ENCODE results near the gene MINDY2.

MINDY2 gene, protein sequence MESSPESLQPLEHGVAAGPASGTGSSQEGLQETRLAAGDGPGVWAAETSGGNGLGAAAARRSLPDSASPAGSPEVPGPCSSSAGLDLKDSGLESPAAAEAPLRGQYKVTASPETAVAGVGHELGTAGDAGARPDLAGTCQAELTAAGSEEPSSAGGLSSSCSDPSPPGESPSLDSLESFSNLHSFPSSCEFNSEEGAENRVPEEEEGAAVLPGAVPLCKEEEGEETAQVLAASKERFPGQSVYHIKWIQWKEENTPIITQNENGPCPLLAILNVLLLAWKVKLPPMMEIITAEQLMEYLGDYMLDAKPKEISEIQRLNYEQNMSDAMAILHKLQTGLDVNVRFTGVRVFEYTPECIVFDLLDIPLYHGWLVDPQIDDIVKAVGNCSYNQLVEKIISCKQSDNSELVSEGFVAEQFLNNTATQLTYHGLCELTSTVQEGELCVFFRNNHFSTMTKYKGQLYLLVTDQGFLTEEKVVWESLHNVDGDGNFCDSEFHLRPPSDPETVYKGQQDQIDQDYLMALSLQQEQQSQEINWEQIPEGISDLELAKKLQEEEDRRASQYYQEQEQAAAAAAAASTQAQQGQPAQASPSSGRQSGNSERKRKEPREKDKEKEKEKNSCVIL

DNA sequence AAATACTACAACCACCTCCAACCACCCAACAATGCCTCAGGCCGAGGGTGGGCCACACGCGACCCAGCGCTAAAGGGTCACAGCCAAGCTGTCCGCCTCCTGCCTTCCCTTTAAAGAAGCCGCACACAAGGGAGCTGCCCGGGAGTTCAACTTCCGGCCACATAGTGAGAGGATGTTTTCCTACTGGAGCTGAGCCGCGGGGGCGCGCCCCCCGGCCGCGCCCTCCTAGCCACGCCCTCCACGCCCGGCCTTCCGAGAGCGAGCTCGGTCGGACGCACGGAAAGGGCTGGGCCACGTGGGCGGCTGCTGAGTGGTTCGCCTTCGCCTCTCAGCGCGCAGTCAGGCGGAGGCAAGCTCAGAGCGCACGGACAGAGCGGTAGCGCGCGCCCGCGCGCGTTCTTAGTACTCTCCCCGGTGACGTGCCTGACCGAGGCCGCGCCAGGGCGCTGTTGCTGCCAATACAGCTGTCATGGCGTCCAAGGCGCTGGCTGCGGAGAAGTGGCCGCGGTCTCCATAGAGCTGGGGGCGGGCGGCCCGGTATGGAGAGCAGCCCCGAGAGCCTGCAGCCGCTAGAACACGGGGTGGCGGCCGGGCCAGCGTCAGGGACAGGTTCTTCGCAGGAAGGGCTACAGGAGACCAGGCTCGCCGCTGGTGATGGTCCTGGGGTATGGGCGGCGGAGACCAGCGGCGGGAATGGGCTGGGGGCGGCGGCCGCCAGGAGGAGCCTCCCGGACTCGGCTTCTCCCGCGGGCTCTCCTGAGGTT, at the start of gene MINDY2:
TSS of gene MINDY2 (plus strand) at position 446 of the 764 bp plus-strand sequence. CDS start at position 540, 94 bp downstream.
- peak; percentile 92 to 94 for DNase-seq

DNA sequence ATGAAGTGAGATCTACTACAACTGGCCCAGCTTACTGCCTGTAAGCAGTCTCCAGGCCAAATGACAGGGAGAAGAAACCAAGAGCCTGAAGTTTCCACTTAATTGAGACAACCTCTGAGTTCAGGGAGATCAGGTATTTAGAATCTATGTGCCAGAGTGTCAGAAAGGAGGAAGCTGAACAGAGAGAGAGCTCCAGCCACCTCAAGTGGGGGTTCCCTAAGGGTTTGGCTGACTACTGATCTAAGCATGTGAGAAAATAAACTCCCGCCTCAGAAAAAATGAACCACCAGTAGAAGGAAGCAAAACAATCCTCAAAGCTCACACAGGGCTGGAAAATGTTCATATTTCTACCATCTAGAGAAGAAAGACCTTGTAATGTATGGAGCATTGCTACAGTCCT, 46.6 kb upstream of the MINDY2 start:
- peak in 1 of 2 donors; percentile 29 for DNase-seq

DNA sequence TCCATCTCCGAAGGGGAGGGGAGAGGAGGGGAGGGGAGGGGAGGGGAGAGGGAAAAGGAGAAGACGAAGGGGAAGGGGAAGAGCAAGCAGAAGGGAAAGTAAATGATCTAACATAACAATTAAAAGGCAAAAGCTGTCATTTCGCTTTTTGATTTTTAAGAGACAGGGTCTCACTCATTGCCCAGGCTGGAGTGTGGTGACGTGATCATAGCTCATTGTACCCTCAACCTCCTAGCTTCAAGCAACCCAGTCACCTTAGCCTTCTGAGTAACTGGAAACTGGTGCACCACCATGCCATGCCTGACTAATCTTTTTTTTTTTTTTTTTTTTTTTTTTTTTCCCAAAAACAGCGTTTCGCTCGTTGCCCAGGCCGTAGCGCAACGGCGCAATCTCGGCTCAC, 44.2 kb upstream of the MINDY2 start:
- DNase-seq = no peak

DNA sequence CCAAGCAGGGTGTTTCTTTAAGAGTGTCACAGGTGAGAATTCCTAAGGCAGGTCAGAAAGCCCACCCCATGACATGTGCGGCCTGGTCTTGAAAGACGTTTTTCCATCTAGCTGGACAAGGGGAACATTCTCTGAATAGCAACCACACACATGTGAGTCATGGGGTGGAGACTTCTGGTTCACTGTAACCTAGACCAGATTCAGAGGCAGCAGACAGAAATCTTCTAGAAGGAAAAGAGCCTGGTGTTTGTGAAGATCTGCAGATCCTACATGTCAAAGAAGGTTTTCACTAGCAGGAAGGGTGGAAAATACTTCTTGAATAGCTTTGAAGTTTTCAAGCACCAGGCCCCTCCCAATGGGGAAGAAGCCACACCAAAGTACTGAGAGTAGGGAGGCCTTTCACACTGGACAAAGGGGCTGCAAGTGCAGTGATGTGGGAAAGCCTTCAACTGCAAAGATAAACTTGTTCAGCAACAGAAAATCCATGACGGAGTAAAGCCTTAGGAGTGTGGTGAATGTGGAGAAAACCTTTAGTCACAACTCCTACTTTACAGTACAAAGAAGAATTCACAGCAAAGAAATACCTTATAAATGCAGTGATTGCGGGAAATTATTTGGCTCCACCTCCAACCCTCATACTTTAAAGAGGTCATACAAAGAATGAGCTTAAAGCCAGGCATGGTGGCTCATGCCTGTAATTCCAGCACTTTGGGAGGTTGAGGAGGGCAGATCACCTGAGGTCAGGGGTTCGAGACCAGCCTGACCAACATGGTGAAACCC, 39.2 kb upstream of the MINDY2 start:
- DNase-seq = no peak

DNA sequence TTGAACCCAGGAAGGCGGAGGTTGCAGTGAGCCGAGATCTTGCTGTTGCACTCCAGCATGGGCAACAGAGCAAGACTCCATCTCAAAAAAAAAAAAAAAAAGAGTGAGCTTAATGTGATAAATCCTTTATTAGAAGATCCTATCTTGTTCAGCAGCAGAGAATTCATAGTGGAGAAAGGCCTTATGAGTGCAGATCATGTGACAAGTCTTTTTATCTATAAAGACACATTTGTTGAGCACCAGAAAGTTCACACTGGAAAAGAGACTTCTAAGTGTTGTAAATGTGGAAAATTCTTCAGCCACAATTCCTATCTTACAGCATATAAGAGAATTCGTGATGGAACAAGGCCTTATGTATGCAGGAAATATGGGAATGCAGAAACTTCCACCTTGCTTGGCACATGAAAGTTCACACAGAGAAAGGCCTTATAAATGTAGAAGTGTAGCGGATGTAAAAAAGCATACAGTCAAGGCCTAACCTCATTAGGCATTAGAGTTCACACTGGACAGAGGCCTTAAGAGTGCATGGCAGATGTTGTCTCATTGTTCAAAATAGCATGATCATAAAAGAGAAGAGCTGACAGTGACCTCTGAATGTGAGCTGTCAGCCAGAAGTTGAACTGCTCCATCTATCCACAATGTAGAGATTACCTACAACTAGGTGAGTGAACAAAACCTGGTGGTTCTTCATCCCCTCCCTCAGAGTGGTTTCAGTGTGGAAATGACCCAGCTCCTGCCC, 38.3 kb upstream of the MINDY2 start:
- DNase-seq = no peak

DNA sequence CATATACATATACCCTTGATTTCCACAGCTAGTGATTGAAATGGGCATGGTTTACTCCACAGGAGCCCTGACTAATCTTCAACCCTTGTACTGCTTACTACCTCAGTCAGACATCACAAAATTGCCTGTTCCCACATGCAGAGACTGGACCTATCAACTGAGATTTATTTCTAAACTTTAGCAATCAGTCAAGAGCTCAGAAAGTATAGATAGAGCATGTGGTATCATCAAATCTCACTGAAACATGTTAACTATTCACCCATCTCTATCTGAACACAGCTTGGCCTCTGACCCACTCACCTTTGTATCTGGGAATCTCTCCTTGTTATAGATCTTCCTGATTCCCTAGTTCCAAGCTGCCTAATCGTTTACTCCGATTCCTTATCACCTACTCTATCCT, 36.2 kb upstream of the MINDY2 start:
- DNase-seq = no peak

DNA sequence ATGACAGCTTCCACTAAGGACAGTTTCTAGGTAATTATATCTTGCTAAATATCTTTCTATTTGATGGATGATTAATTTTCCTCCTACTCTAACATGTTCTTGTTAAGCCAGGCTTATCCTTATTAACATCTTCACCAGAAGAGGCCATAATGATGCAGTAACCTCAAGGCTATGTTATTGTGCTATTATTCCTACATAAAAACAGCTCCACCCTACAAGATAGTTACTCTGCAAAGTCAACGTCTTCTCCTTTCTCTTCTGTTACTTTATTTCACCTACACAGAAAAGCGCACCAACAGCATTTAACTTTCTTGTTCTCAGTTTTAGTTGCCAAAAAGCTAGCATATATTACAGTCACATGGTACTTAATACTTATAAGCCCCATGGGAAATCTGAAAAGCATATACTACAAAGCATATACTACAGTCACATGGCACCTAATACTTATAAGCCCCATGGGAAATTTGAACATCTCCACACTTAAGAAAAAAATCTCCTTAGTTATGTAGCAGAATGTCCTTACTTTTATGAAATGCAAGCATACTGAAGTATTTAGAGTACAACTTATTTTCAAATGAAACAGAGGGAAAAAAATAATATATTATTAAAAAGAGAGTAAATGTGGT, 35.0 kb upstream of the MINDY2 start:
- DNase-seq = no peak

DNA sequence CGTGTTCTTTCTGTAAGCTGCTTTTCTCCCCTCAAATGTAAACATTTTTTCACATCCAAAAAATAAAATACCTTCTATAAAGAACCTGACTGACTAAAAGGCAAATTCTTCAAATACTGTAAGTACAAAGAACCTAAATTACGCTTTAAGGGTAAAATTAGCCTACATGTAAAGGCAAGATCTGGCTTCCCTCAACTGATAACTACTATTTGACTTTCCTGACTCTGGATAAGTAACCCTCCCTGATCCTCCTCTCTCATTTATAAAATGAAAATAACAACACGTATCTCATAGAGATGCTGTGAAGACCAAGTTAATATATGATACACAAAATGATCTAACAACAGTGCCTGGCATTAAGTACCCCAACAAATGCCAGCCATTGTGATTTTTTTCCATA, 33.8 kb upstream of the MINDY2 start:
- no peak for DNase-seq

DNA sequence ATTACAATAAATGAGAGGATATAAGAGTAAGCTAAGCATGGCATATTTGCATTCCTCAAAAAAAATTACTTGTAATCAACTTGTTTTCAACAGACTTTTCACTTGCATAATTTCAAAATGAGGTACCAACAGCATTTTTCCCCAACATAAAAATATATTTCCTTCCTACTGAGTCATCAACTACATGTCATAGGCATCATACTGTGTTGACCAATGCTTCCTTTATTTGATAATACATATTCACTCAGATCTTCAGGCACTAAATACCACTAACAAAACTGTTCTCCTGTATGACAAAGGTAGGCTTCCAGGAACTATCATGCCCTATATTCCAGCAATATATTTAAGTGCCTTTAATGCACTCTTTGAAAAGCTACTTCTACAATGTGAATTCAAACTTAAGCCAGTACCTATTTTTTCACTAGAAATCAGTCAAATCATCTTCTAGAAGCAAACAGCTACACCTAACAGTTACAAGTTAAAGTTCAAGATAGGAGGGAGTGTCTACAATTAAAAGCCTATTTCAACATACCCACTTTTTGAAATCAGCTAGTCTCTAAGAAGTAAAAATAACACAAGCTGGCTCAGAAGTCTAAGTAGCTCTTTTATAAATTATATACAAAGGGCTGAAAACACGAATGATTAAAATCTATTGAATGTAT, 32.9 kb upstream of the MINDY2 start:
- DNase-seq = no peak

DNA sequence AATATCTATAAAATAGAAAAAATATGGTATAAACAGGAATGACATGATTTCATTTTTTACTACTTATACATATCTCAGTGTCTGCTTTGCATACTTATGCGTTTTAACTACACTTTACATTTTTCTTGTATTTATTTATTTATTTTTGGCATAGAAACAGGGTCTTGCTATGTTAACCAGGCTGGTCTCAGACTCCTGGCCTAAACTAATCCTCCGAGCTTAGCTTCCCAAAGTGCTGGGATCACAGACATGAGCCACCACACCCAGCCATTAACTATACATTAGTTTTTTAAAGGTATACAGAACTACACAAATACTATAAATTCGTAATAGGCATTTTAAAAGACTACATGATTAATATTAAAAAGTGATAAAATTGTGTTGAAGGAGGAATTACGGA, 30.7 kb upstream of the MINDY2 start:
- DNase-seq = no peak

DNA sequence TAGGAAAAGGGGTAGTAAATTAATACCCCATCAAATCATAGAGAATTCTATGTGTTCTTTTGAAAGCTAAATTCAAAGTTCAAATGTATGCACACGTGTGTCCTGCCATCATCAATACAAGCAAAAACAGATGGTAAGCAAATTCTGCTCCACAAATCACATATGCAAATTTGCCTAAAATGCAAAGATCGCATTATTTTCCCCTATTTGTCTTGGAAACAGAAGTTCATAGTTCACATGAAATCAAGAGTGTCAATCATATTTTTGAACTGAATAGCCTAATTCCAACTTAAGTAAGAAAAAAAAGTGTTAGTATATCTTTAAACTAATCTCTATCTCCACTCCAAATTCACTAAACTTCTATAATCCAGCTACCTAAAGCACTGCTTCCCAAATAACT, 30.1 kb upstream of the MINDY2 start:
- no peak for DNase-seq

DNA sequence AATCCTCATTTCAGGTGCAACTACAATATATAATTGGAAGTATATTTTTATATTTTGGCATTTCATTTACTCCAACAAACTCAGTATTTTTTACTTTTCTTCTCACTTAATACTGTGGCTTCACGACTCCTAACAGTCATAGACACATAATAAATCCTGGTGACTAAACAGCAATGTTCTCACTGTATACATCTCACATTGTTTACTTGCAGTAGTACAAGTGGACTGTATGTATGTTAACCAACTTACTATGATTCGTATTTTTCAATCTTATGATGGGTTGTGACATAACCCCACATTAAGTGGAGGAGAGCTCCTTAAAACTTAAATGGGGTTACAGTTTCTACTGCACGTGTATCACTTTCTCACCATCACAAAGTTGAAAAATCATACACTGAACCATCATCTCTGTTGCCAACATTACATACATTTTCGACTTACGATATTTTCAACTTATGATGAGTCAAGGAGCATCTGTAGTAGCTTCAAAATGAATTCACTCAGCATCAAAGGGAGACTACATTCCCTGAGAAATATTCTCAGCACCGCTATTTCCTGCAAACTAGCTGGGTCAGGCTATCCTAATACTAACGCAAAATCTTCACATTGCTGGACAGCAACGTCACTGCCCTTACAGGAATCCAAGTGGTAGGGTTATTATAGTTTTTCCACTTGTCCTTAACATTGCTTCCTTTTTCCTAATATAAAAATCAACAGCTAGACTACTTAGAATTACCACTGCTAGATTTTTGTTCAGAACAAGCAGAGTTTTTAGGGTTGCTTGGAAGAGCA, 28.9 kb upstream of the MINDY2 start:
- no peak for DNase-seq

DNA sequence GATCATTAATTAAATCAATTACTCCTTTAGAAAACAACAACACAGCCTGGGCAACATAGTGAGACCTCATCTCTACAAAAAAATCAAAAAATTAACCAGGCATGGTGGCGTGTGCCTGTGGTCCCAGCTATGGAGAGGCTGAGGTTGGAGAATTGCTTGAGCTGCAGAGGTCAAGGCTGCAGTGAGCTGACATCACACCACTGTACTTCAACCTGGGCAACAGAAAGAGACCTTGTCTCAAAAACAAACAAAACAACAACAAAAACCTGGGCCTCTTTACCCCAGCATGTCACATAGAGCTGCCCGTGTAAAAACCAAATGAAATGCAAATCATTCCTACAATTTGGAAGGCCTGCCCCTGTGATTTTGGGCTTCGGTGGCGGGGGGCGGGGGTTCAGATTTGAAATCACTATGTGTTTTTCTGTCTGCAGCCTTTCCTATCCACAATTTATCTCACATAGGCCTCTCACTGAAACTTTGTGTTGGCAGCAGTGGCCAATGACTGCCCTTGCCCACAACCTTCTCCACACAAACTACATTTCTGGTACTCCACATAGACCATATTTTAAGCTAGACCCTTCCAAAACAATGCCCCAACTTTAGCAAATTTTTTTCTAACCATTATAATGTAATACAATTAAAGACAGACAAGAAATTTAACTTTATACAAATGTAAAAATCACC, 28.1 kb upstream of the MINDY2 start:
- DNase-seq = no peak

DNA sequence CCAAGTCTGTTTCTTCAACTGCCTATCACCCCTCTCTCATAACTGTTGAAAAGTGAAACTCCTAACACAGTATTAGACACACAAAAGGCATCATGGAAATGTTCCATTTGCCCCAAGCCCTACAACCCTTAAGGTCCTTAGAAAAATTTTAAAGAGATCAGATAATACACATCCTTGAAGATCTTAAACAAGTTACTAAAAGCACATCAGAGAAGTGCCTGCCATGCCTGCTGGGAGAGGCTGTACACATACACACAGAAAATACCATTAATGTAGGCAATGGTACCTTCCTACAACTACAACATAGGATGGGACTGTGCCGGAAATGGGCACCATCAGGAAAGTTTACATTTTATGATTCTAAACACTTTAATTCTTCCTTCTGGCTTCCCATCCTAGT, 24.9 kb upstream of the MINDY2 start:
- DNase-seq = no peak

DNA sequence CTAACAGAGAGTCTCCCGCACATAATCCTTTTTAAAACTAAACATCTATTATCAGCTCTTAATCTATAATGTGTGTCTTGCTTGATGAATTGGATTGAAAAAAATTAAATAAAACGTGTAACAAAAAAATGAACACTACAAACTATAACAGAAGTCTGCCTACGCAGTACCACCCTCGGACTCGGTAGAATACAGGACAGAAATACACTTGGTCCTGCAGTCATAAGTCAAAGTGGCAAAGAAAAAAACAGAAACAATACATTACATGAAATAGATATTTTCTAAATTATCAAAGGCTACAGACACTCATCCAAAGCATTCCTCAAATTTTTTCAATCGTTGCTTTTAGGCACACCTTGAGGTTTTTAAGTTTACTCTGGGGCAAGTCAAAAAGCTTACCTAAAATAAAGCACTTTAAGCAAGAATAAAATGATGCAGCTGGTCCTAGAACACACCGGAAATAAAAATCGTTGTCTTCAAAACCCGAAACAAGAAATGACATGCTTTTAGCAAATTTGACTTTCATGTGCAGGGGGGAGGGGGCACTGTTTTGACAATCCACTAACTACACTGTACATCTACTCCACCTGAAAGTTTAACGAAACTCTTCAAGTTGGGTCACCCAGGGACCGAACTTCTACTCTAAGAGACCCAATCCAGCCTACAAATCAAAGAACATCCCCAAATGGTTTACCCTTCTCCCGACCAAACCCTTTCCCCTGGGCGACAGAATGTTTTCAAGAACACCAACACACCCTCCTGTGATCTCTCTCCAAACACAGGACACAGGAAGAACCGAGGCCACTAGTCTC, 22.9 kb upstream of the MINDY2 start:
- peak; percentile 16 to 36 for DNase-seq

DNA sequence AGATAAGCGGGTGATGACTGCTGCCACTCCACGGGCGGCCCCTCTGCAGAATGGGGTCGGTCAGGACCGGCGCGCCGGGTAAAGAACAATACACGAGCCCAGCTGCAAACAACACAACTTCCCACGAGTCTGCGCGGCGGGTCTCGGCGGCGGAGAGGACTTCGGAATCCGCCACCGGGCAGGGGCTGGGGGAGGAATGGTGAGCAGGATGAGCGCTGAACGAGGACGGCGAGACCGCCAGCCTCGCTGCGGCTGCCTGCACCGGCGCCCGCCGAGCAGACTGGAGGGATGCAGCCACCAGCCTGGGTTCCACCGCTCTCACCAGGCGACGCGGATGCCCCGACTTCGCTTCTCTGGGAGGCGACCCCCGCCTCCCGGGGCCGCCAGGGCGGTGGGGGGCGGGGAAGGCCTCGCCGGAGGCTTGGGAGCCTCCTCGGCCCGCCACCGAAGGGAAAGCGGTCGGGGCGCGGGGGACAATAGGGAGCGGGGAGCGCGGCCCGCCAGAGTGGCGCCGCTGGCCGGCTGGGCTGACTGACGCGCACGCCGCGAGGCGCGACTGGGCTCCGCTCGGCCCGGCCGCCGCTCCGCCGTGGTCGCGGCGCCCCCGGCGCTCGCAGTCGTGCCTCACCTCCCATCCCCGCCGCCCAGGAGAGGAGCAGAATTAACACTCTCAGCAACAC, 22.1 kb upstream of the MINDY2 start:
- DNase-seq = peak; percentile 29 to 35

DNA sequence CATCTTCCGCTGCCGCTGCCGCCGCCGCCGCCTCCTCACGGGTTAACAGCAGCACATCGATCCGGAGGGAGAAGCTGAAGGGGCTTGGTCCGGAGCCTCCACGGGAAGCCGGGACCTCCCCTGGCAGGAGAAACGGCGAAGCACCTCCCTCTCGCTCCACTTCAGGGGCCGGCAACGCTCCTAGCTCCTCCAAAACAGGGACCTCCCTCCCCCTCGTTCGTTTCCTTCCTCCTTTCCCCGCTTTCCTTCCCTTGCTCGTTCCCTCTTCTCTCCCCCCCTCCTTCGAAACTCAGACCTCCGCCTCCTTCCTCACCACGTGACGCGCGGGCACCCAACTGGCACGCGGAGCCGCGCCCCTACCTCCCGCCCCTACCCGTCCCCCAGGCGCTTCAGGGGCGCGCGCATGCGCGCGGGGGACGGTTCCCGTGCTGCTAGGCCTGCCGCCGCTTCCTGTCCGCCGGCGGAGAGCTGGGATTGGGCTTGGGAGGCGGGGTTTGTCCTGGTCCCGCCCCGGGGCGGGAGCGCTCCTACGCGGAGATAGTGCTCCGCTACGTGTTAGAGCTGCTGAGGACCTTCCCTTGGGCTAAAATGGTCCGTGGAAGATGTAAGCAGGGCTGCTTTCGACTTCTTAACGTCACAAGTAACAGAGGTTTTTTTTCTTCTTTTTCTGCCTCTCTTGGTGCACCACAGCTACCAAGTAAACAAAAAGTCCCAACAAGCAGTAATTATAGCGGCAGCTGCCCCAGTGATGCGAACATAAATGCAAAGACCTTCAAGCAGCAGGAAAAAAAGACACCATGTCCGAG, 21.4 kb upstream of the MINDY2 start, which contains the start of gene ADAM10:
TSS of gene ADAM10 (minus strand) at position 176 of the 806 bp plus-strand sequence. CDS start at position 3, 173 bp downstream.
- DNase-seq = peak; percentile 98 to 99
